BLaER1 (cell line): ENCODE data around the gene BPIFA2.
"Not testable (repeated sequence)": the region's sequence is repeated elsewhere in the genome, so short reads cannot be mapped to it uniquely, and the experiment has no call there.

ENCODE experiments used
- H3K27ac ChIP-seq: shearing (Covaris generic); formaldehyde crosslinking; 2 replicates; pipeline ENCODE4 v1.8.1; 2022
- H3K27me3 ChIP-seq: shearing (Covaris generic); formaldehyde crosslinking; 2 replicates; pipeline ENCODE4 v1.8.1; 2022
- H3K36me3 ChIP-seq: shearing (Covaris generic); formaldehyde crosslinking; 2 replicates; pipeline ENCODE4 v1.8.1; 2022
- H3K4me1 ChIP-seq: shearing (Covaris generic); formaldehyde crosslinking; 2 replicates; pipeline ENCODE4 v1.8.1; 2022
- H3K4me2 ChIP-seq: shearing (Covaris generic); formaldehyde crosslinking; 2 replicates; pipeline ENCODE4 v1.8.1; 2022
- H3K4me3 ChIP-seq: shearing (Covaris generic); formaldehyde crosslinking; 2 replicates; pipeline ENCODE4 v1.8.1; 2022
- H3K9ac ChIP-seq: shearing (Covaris generic); formaldehyde crosslinking; 2 replicates; pipeline ENCODE4 v1.8.1; 2022
- H3K9me3 ChIP-seq: shearing (Covaris generic); formaldehyde crosslinking; 2 replicates; pipeline ENCODE4 v1.8.1; 2022
- H4K20me1 ChIP-seq: shearing (Covaris generic); formaldehyde crosslinking; 2 replicates; pipeline ENCODE4 v1.8.1; 2022
- Cebpa-rat ChIP-seq: shearing (Covaris generic); IDR thresholded peaks from 2 replicates; pipeline ENCODE4 v1.8.1; 2022

Gene BPIFA2, protein sequence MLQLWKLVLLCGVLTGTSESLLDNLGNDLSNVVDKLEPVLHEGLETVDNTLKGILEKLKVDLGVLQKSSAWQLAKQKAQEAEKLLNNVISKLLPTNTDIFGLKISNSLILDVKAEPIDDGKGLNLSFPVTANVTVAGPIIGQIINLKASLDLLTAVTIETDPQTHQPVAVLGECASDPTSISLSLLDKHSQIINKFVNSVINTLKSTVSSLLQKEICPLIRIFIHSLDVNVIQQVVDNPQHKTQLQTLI

DNA sequence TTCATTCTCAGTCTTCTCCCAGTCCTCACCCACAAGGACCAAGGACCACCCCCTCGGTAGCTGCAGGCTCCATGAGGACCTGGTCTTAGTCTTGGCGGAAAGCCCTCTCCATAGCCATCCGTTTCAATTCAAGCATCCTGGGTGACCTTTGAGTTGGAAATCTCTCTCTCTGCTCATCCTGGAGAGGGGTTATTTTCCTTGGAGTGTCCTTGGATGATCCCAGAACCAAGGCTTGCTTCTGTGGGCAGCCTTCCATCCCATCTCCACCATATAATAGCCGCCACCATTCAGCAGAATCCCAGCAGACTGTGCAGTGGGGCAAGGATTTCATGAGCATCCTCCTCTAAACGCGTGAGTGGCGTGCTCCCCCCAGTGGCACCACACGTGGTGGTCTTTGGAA is at the start of gene BPIFA2:
BPIFA2 (plus strand) TSS at position 301 of the 400 bp plus-strand sequence. CDS start 987 bp downstream, outside the sequence.
- H3K4me1 ChIP-seq, result 0 out of 2 replicates have a peak, but pooled peaks cover 7% of the 10 kb centered on the region
- H3K9ac ChIP-seq, result no peak within 1 kb of the TSS

DNA sequence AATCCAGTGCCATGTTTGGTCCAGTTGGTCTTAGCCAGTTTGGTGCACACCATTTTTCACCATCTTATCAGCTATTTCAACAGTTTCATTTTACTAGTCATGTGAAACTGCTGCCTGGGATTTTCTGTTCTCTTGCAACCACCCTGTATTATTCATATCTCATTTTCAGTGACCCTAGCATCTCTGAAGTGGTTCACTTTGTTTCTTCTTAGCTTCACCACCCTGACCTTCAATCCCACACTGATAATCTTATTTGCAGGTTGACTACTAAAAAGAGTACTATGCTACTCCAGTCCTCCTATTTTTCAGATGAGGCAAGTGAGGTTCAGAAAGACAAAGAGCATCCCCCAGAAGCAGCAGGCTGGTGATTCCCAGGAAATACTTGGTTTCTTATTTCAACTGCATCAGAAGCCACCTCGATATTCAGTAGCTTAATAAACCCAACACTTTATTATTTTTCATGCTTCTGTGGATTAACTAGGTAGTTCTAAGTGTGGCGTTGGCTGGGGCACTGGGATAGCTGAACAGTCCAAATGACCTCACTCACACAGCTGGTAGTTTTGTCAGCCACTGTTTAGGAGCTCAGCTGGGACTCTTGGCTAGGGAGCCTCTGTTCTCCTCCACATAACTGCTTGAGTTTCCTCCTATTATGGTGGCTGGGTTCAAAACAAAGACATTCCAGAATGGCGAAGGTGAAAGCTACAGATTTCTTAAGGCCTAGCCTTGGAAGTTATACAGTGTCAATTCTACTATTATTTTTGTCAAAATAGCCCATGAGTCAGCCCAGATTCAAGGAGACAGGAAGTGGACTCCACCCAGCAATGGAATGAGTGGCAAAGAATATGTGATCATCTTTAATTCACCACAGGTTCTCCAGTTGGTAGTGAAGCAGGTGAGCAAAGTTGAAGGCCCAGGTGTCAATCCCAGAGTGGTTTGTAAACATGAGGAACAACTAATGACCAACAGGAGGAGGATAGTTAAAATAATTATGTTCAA is 47.9 kb upstream of the BPIFA2 start:
- no peaks in the 10 kb centered on the region for H3K27me3 ChIP-seq
- H4K20me1 ChIP-seq, result no peaks in the 10 kb centered on the region
- no peak for TF ChIP-seq Cebpa-rat
- H3K9ac ChIP-seq, result no peak overlapping the region
- no peaks in the 10 kb centered on the region for H3K4me1 ChIP-seq
- H3K36me3 ChIP-seq, result no peaks in the 10 kb centered on the region
- no peak overlapping the region for H3K4me2 ChIP-seq
- H3K4me3 ChIP-seq, result no peak overlapping the region
- no peak overlapping the region for H3K27ac ChIP-seq
- H3K9me3 ChIP-seq, result peaks cover 32% of the 10 kb centered on the region

More for the DNA sequence above, at the start of gene BPIFA2:
- H3K27ac ChIP-seq, result no peak within 1 kb of the TSS
- H3K27me3 ChIP-seq, result no peaks in the 10 kb centered on the region
- no peak within 1 kb of the TSS for H3K4me2 ChIP-seq
- no peaks in the 10 kb centered on the region for H3K36me3 ChIP-seq
- no peaks in the 10 kb centered on the region for H4K20me1 ChIP-seq
- TF ChIP-seq Cebpa-rat, result no peak
- H3K9me3 ChIP-seq, result peaks cover 14% of the 10 kb centered on the region
- no peak within 1 kb of the TSS for H3K4me3 ChIP-seq

DNA sequence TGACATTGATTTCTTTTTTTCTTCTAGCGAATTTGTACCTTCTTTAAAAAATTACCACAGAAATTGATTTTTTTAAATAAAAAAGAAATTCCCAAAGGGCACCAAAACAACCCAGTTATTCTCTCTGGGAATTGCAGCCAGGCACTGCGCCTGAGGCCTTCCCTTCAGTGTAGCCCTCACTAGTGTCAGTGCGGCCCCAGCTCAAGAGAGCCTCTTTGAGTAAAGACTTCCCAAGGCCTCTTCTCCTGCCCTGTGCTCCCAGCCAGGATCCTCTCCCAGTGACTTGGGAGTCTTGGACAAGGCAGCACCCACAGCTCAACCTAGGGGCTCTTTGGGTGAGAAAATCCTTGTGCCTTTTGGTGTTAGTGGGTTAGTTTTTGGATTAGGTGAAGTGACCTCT is 47.0 kb upstream of the BPIFA2 start:
- H3K4me2 ChIP-seq, result no peak overlapping the region
- TF ChIP-seq Cebpa-rat, result no peak

DNA sequence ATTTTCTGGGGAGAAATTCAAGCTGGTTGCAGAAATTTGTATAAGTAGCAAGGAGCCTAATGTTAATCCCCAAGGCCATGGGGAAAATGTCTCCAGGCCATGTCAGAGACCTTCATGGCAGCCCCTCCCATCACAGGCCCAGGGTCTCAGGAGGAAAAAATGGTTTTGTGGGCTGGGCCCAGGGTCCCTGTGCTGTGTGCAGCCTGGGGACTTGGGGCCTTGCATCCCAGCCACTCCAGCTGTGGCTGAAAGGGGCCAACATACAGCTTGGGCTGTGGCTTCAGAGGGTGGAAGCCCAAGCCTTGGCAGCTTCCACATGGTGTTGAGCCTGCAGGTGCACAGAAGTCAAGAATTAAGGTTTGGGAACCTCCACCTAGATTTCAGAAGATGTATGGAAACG is 45.7 kb upstream of the BPIFA2 start:
- H3K36me3 ChIP-seq, H3K9ac ChIP-seq, H3K4me3 ChIP-seq, H4K20me1 ChIP-seq, H3K27ac ChIP-seq, H3K4me1 ChIP-seq, H3K4me2 ChIP-seq, H3K27me3 ChIP-seq: not testable (repeated sequence)
- peaks cover 25% of the 10 kb centered on the region for H3K9me3 ChIP-seq

More for the DNA sequence above, 47.0 kb upstream of the BPIFA2 start:
- H3K9ac ChIP-seq, result no peak overlapping the region
- H3K27me3 ChIP-seq, result no peaks in the 10 kb centered on the region
- no peak overlapping the region for H3K4me3 ChIP-seq
- H4K20me1 ChIP-seq, result no peaks in the 10 kb centered on the region
- H3K4me1 ChIP-seq, result no peaks in the 10 kb centered on the region
- no peaks in the 10 kb centered on the region for H3K36me3 ChIP-seq
- H3K9me3 ChIP-seq, result peaks cover 25% of the 10 kb centered on the region
- H3K27ac ChIP-seq, result no peak overlapping the region

DNA sequence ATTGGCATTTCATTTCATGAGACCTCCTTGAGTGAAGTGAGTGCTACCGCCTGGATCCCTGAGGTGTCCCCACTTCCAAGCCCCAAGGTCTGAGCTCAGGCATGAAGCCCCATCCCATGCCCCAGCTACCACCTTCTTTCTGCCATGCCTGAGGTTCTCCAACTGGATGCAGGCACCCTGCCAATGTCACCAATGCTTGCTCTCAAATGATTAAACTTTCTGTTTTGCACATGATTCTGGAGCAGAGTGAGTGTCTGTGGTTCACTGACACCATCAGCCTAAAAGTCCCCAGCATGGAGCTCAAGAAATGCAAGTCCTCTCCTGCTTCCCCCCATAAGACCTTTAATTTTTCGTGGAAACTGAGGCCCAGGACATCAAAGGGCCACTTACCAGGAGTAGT is 43.7 kb upstream of the BPIFA2 start:
- no peak overlapping the region for H3K27ac ChIP-seq
- no peak overlapping the region for H3K4me3 ChIP-seq

DNA sequence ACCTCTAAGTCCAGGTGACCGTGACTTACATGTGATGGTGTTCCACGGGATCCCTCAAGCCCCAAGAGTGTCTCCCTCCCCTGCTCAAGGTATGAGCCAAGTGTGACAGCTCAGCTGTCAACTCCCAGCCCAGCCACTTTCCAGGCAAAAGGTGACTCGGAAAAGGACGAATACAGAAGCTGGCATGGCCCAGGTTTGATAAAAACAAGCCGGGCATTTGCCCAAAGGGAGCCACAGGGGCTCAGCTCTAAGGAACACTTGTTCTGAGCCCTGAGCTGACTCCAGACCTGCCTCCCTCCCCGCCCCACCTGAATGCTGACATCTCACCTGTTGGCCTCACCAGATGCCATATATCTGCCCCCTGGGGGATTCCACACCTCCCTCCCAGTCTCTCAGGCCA is 43.0 kb upstream of the BPIFA2 start:
- H3K9me3 ChIP-seq, result peaks cover 25% of the 10 kb centered on the region

More for the DNA sequence above, 43.7 kb upstream of the BPIFA2 start:
- H3K9ac ChIP-seq, result no peak overlapping the region
- no peaks in the 10 kb centered on the region for H3K4me1 ChIP-seq
- no peak overlapping the region for H3K4me2 ChIP-seq
- H3K27me3 ChIP-seq, result no peaks in the 10 kb centered on the region
- TF ChIP-seq Cebpa-rat, result no peak
- no peaks in the 10 kb centered on the region for H4K20me1 ChIP-seq
- peaks cover 25% of the 10 kb centered on the region for H3K9me3 ChIP-seq
- no peaks in the 10 kb centered on the region for H3K36me3 ChIP-seq

DNA sequence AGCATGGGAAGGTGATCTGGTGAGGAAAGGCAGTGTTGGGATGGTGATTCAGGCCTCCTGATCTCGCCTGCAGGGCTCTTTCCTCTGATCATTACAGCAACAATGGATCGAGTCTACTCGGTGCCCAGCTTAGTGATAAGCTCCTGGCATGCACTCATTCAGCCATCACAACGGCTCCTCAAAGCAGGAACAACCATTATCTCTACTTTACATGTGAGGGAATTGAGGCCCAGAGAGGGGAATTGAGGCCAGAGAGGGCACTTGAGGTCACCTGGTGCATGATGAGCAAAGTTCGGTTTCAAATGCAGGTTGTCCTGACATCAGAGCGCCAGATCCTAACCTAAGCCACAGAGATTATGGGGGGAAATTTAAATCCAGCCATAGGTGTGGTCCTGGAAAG is 42.0 kb upstream of the BPIFA2 start:
- Histone ChIP-seq H3K36me3 (no peaks in the 10 kb centered on the region), H3K27me3 (no peaks in the 10 kb centered on the region), H3K27ac (no peak overlapping the region), H3K9ac (no peak overlapping the region), H3K4me1 (no peaks in the 10 kb centered on the region), H4K20me1 (no peaks in the 10 kb centered on the region), H3K4me3 (no peak overlapping the region), H3K4me2 (no peak overlapping the region), H3K9me3 (peaks cover 23% of the 10 kb centered on the region)
- TF ChIP-seq Cebpa-rat, result no peak

More for the DNA sequence above, 43.0 kb upstream of the BPIFA2 start:
- no peaks in the 10 kb centered on the region for H3K36me3 ChIP-seq
- H3K4me3 ChIP-seq, result no peak overlapping the region
- no peak overlapping the region for H3K9ac ChIP-seq
- H3K27ac ChIP-seq, result no peak overlapping the region
- TF ChIP-seq Cebpa-rat, result no peak
- no peak overlapping the region for H3K4me2 ChIP-seq
- H3K4me1 ChIP-seq, result no peaks in the 10 kb centered on the region
- H3K27me3 ChIP-seq, result no peaks in the 10 kb centered on the region
- no peaks in the 10 kb centered on the region for H4K20me1 ChIP-seq

DNA sequence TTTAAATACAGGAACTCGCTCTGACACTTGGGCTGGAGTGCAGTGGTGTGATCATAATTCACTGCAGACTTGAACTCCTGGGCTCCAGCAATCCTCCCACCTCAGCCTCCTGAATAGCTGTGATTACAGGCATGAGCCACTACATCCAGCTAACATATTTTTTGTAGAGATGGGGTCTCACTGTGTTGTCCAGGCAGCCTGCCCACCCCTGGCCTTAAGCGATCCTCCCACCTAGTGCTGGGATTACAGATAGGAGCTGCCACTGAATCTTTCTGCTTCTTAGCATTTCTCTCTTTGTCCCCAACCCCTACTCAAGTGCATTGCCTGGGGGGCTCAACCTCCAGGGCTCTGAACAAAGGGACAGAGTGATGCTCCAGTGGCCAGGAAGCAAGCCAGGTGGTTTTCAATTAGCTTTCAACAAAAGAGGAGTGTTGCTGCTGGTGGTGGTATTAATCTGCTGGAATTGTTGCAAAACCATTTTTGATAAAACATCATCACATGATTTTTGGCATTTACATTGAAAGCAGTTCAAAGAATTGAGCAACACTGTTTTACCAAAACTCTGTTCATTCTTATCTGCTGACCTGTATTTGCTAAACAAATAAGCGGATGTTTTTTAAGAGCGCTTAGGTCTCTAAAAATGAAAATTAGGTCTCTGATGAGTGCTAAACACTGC is 40.4 kb upstream of the BPIFA2 start:
- H3K27ac ChIP-seq, result no peak overlapping the region
- TF ChIP-seq Cebpa-rat, result no peak

DNA sequence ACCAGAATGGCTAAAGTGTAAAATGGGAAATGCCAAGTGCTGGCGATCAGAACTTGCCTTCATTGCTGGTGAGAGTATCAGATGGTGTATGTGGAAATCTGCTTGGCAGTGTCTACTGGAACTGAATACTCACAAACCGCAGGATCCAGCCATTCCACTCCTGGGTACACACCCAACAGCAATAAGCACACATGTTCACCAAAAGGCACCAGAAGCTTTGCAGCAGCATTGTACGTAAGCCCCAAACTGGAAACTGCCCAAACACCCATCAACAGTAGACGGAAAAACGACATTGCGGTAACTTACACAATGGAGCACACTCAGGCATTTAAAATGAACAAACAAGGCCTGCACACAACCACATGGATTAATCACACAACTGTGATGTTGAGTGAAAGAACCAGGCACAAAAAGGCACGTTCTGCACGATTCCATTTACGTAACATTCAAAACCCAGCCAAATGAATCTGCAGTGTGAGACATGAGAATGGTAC is 37.3 kb upstream of the BPIFA2 start:
- Histone ChIP-seq H3K27me3 (no peaks in the 10 kb centered on the region), H3K4me2 (no peak overlapping the region), H3K36me3 (no peaks in the 10 kb centered on the region), H3K4me3 (no peak overlapping the region), H3K9ac (no peak overlapping the region), H4K20me1 (no peaks in the 10 kb centered on the region), H3K4me1 (peaks cover 6% of the 10 kb centered on the region), H3K9me3 (no peaks in the 10 kb centered on the region), H3K27ac (no peak overlapping the region)
- no peak for TF ChIP-seq Cebpa-rat

More for the DNA sequence above, 40.4 kb upstream of the BPIFA2 start:
- H3K4me3 ChIP-seq, result no peak overlapping the region
- no peaks in the 10 kb centered on the region for H4K20me1 ChIP-seq
- H3K9me3 ChIP-seq, result peaks cover 8% of the 10 kb centered on the region
- no peak overlapping the region for H3K4me2 ChIP-seq
- H3K4me1 ChIP-seq, result 0 out of 2 replicates have a peak, but pooled peaks cover under 1% of the 10 kb centered on the region
- no peak overlapping the region for H3K9ac ChIP-seq
- H3K36me3 ChIP-seq, result no peaks in the 10 kb centered on the region
- no peaks in the 10 kb centered on the region for H3K27me3 ChIP-seq
